Measurements from ENCODE around the gene TMEM143.

TMEM143 gene

GRCh38 chr19:48372904-48373303, 9.2 kb upstream of the TMEM143 start:
- peak overlapping the region; percentile 62 for H3K27ac ChIP-seq
- TF ChIP-seq, protein P1, sequence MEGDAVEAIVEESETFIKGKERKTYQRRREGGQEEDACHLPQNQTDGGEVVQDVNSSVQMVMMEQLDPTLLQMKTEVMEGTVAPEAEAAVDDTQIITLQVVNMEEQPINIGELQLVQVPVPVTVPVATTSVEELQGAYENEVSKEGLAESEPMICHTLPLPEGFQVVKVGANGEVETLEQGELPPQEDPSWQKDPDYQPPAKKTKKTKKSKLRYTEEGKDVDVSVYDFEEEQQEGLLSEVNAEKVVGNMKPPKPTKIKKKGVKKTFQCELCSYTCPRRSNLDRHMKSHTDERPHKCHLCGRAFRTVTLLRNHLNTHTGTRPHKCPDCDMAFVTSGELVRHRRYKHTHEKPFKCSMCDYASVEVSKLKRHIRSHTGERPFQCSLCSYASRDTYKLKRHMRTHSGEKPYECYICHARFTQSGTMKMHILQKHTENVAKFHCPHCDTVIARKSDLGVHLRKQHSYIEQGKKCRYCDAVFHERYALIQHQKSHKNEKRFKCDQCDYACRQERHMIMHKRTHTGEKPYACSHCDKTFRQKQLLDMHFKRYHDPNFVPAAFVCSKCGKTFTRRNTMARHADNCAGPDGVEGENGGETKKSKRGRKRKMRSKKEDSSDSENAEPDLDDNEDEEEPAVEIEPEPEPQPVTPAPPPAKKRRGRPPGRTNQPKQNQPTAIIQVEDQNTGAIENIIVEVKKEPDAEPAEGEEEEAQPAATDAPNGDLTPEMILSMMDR (conservative IDR thresholded peaks at IDR 0.05) = no peak

GRCh38 chr19:48371771-48372170, 8.0 kb upstream of the TMEM143 start:
- peak overlapping the region; percentile 62 for H3K27ac ChIP-seq

DNA sequence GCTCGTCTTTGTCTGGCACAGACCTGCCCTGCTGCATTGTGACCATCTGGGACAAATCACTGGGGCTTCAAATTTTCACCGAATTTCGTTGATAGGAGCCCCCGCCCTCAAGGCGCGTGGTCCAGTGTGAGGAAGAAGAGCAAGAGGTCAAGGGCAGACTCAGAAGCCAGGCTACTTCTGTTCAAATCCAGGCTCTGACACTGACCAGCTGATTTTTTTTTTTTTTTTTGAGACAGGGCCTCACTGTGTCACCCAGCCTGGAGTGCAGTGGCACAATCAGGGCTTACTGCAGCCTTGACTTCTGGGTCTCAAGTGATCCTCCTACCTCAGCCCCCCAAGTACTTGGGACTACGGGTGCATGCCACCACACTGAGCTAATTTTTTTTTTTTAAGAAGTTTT, 7.6 kb upstream of the TMEM143 start:
- peak overlapping the region; percentile 62; the same call in 1 of the 2 replicates for H3K27ac ChIP-seq
- TF ChIP-seq, protein P1 (conservative IDR thresholded peaks at IDR 0.05) = no peak

DNA sequence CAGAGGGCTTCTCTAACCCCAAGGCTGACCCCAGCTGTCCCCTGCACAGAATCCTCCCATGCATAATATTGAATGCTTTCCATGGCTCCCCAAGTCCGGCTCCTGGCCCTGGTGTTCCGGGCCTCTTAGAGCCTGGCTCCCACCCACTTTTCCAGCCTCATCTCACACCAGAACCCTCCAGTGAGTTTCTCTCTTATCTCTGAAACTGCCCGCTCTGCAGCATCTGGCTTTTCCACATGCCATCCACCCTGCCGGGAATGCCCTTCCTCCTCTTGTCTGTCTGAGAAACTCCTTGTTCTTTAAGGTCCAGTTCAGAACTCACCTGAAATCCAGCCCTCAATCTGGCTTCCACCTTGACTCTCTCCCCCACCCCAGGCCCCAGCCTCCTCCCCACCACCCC, 7.2 kb upstream of the TMEM143 start:
- TF ChIP-seq, protein P1 (conservative IDR thresholded peaks at IDR 0.05) = no peak
- no peak overlapping the region for H3K27ac ChIP-seq

- H3K27ac ChIP-seq = no peak overlapping the region; the same call in 1 of the 2 replicates
Observed at GRCh38 chr19:48368936-48369335, 5.2 kb upstream of the TMEM143 start.

GRCh38 chr19:48367855-48368254, 4.1 kb upstream of the TMEM143 start:
- peak overlapping the region; percentile 55 for H3K27ac ChIP-seq
- TF ChIP-seq, protein P1 (conservative IDR thresholded peaks at IDR 0.05) = no peak

More at GRCh38 chr19:48368936-48369335, 5.2 kb upstream of the TMEM143 start:
- TF ChIP-seq, protein P1 (conservative IDR thresholded peaks at IDR 0.05) = no peak

- 0 out of 2 replicates have a peak overlapping the region, but pooled peaks have one; percentile 3 for H3K27ac ChIP-seq
Observed at GRCh38 chr19:48365602-48366001, 1.9 kb upstream of the TMEM143 start.

More at GRCh38 chr19:48365602-48366001, 1.9 kb upstream of the TMEM143 start:
- TF ChIP-seq, protein P1 (conservative IDR thresholded peaks at IDR 0.05) = no peak

All from VCaP (cell line).